Measurements from ENCODE around the gene UMAD1. TPM values are rescaled to one million over a fixed set of nuclear protein-coding genes. Genes with fewer than 3 reads are reported as not detected.
"Not testable (repeated sequence)": the region's sequence is repeated elsewhere in the genome, so short reads cannot be mapped to it uniquely, and the experiment has no call there.

UMAD1 gene
- total and polyA plus RNA-seq, 2 donors (not counting 3 experiments of a cell fraction or from before 2014, with no cell fraction given): 5.6 to 6.6 TPM

DNA sequence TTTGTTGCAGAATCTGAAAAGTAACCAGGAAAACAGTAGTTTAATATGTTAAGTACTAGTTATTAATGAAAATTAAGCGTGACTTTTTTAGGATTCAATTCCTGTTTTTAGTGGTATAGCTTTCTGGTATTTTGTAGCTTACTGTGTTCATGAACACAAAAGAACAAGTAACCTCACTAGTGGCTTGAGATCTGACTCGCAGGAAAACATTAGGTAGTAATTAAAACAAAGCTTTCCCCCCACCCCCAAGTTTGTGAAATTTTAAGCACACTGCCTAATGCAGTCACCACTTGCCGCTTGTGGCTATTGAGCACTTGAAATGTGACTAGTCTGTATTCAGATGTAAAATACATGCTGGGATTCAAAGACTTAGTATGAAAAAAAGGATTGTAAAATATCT, 180.4 kb downstream of the UMAD1 start:
- peak; percentile 18 for DNase-seq (ENCODE audit: low read depth, low spot score)

DNA sequence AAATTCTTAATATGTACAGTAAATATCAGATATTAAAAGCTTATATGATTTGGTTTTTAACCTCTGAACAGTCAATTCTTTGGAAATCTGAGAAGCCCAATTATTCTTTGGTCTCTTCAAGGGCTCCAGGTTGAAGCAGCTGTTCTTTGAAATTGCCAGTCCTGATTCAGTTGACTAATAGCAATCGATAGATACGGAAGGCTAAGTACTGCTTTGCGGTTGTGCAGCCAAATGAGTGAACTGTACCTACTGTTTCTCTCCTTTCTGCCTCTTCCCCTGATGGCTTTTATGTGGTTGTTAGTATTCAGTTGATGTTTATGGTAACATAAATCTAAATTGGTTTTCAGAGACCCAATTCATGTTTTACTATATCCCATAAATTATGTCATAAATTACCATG, 181.0 kb downstream of the UMAD1 start:
- intact Hi-C loops (cut with micrococcal nuclease) (no loop called here), dilution Hi-C loops (cut with MboI; ENCODE audit: extremely low pct_ligation_motif_present, low sequenced_read_pairs) (no loop called here)
- DNase-seq (ENCODE audit: low read depth, low spot score) (no peak), FAIRE-seq (no peak)
- TF ChIP-seq GATA2 (IDR thresholded peaks at IDR 0.05; ENCODE audit: insufficient read depth, insufficient read length, low read depth, low read length): no peak
- no peak for TF ChIP-seq FOS (IDR thresholded peaks at IDR 0.05; ENCODE audit: borderline replicate concordance, insufficient read depth, low read length)
- Histone ChIP-seq H3K9me1 (replicated peaks; ENCODE audit: control insufficient read depth, extremely low read depth, insufficient read depth, low read length) (no peaks in the 10 kb centered on the region), H3K9me3 (replicated peaks; ENCODE audit: control insufficient read depth, insufficient read depth, low read length) (no peaks in the 10 kb centered on the region), H2AFZ (ENCODE audit: low read depth, low read length) (no peak overlapping the region), H3K4me2 (ENCODE audit: insufficient read depth, low read length) (no peak overlapping the region), H4K20me1 (replicated peaks; ENCODE audit: control insufficient read depth, extremely low read depth, insufficient read depth, low read length) (no peaks in the 10 kb centered on the region), H3K9ac (replicated peaks; ENCODE audit: extremely low read depth, insufficient read depth, low read length) (no peak overlapping the region), H3K4me3 (replicated peaks in 1 of 3; ENCODE audit: insufficient read depth in 1 of 3, low read depth in 1 of 3, low read length in 3 of 3) (no peak overlapping the region), H3K36me3 (ENCODE audit: control insufficient read depth in 2 of 2, extremely low read depth in 1 of 2, insufficient read depth in 2 of 2, low read length in 2 of 2) (no peaks in the 10 kb centered on the region), H3K79me2 (ENCODE audit: control insufficient read depth, insufficient read depth, low read length) (no peaks in the 10 kb centered on the region), H3K27ac (ENCODE audit: insufficient read depth, low read depth, low read length) (no peak overlapping the region), H3K27me3 (ENCODE audit: control insufficient read depth in 2 of 2, insufficient read depth in 2 of 2, low read length in 2 of 2) (no peaks in the 10 kb centered on the region), H3K4me1 (ENCODE audit: control insufficient read depth, extremely low read depth, insufficient read depth, low read length) (peaks cover 4% of the 10 kb centered on the region)
- CTCF ChIA-PET: no interaction called here
- BruUV-seq (replicated peaks): no TSS peak
- POLR2A ChIA-PET: no interaction called here

More for the DNA sequence above, 180.4 kb downstream of the UMAD1 start:
- no peaks in the 10 kb centered on the region for H3K79me2 ChIP-seq (ENCODE audit: control insufficient read depth, insufficient read depth, low read length)
- no peak overlapping the region for H3K4me3 ChIP-seq (replicated peaks in 1 of 3; ENCODE audit: insufficient read depth in 1 of 3, low read depth in 1 of 3, low read length in 3 of 3)
- ChIA-PET CTCF (interaction anchor here (1.3 kb wide), 1 partner anchor 139 kb away, joined by 3 read pairs; no protein-coding TSS in a partner anchor), POLR2A (interaction anchor here (0.6 kb wide), 1 partner anchor 16 kb away, joined by 3 read pairs; no protein-coding TSS in a partner anchor)
- dilution Hi-C loops (cut with MboI; ENCODE audit: extremely low pct_ligation_motif_present, low sequenced_read_pairs) (no loop called here), intact Hi-C loops (cut with micrococcal nuclease) (no loop called here)
- no peak overlapping the region for H3K9ac ChIP-seq (replicated peaks; ENCODE audit: extremely low read depth, insufficient read depth, low read length)
- no peaks in the 10 kb centered on the region for H3K36me3 ChIP-seq (ENCODE audit: control insufficient read depth in 2 of 2, extremely low read depth in 1 of 2, insufficient read depth in 2 of 2, low read length in 2 of 2)
- no peak for FAIRE-seq
- H3K4me1 ChIP-seq (ENCODE audit: control insufficient read depth, extremely low read depth, insufficient read depth, low read length): peaks cover 4% of the 10 kb centered on the region
- H2AFZ ChIP-seq (ENCODE audit: low read depth, low read length): no peak overlapping the region
- no peaks in the 10 kb centered on the region for H4K20me1 ChIP-seq (replicated peaks; ENCODE audit: control insufficient read depth, extremely low read depth, insufficient read depth, low read length)
- TF ChIP-seq JUN (IDR thresholded peaks at IDR 0.05; ENCODE audit: borderline replicate concordance, insufficient read depth, insufficient read length, low read depth) (no peak), FOS (IDR thresholded peaks at IDR 0.05; ENCODE audit: borderline replicate concordance, insufficient read depth, low read length) (peak; percentile 19)
- no TSS peak for BruUV-seq (replicated peaks)
- no peaks in the 10 kb centered on the region for H3K27me3 ChIP-seq (ENCODE audit: control insufficient read depth in 2 of 2, insufficient read depth in 2 of 2, low read length in 2 of 2)
- H3K9me1 ChIP-seq (replicated peaks; ENCODE audit: control insufficient read depth, extremely low read depth, insufficient read depth, low read length): no peaks in the 10 kb centered on the region
- H3K27ac ChIP-seq (ENCODE audit: insufficient read depth, low read depth, low read length): no peak overlapping the region
- H3K9me3 ChIP-seq (replicated peaks; ENCODE audit: control insufficient read depth, insufficient read depth, low read length): no peaks in the 10 kb centered on the region
- no peak overlapping the region for H3K4me2 ChIP-seq (ENCODE audit: insufficient read depth, low read length)

DNA sequence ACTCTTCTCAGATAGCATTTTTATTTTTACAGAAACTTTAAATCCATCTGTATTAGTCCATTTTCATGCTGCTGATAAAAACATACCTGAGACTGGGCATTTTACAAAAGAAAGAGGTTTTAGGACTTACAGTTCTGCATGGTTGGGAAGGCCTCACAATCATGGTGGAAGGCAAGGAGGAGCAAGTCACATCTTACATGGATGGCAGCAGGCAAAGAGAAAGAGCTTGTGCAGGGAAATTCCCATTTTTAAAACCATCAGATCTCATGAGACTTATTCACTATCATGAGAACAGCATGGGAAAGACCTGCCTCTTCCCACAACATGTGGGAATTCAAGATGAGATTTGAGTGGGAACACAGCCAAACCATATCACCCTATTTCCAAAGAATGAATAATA, 184.7 kb downstream of the UMAD1 start:
- H3K27ac ChIP-seq (ENCODE audit: insufficient read depth, low read depth, low read length): not testable (repeated sequence)

More for the DNA sequence above, 184.7 kb downstream of the UMAD1 start:
- H3K36me3 ChIP-seq (ENCODE audit: control insufficient read depth in 2 of 2, extremely low read depth in 1 of 2, insufficient read depth in 2 of 2, low read length in 2 of 2); H3K9me1 ChIP-seq (replicated peaks; ENCODE audit: control insufficient read depth, extremely low read depth, insufficient read depth, low read length); POLR2A ChIA-PET; H3K4me1 ChIP-seq (ENCODE audit: control insufficient read depth, extremely low read depth, insufficient read depth, low read length); FAIRE-seq; dilution Hi-C loops (cut with MboI; ENCODE audit: extremely low pct_ligation_motif_present, low sequenced_read_pairs); H3K79me2 ChIP-seq (ENCODE audit: control insufficient read depth, insufficient read depth, low read length); DNase-seq (ENCODE audit: low read depth, low spot score); H3K27me3 ChIP-seq (ENCODE audit: control insufficient read depth in 2 of 2, insufficient read depth in 2 of 2, low read length in 2 of 2); H4K20me1 ChIP-seq (replicated peaks; ENCODE audit: control insufficient read depth, extremely low read depth, insufficient read depth, low read length); BruUV-seq (replicated peaks); intact Hi-C loops (cut with micrococcal nuclease); CTCF ChIA-PET; H3K9me3 ChIP-seq (replicated peaks; ENCODE audit: control insufficient read depth, insufficient read depth, low read length); H3K4me3 ChIP-seq (replicated peaks in 1 of 3; ENCODE audit: insufficient read depth in 1 of 3, low read depth in 1 of 3, low read length in 3 of 3); H3K9ac ChIP-seq (replicated peaks; ENCODE audit: extremely low read depth, insufficient read depth, low read length); H3K4me2 ChIP-seq (ENCODE audit: insufficient read depth, low read length); H2AFZ ChIP-seq (ENCODE audit: low read depth, low read length): not testable (repeated sequence)
